ENCODE results near the gene FCAMR.

Gene FCAMR

GRCh38 chr1:206998816-206999215 is 28.6 kb upstream of the FCAMR start:
- DNase-seq (ENCODE audit: low read depth, low spot score), result no peak

GRCh38 chr1:206992790-206993189 is 22.5 kb upstream of the FCAMR start:
- DNase-seq (ENCODE audit: low read depth, low spot score), result no peak

DNA sequence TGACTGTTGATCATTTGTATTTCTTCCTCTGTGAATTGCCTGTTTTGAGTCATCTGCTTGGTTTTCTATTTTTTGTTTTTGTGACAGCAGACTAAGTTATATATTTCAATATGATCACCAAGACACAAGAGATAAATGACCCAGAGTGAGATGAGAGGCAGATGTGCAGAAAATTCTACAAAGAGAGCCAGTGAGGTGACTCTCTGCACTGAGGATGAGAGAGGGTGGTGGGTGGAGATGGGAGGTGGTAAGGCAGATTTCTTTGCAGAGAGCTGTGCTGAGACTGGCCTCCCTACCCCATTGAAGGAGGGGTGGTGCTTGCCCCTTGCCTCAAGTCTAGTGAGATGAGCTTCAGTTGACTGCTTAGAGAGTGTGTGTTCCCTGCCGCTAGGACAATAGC is 17.6 kb upstream of the FCAMR start:
- DNase-seq (ENCODE audit: low read depth, low spot score), result no peak

- no peak for DNase-seq (ENCODE audit: low read depth, low spot score)
These were observed 16.6 kb upstream of the FCAMR start for GRCh38 chr1:206986885-206987284.

- DNase-seq (ENCODE audit: low read depth, low spot score), result no peak
These were observed 16.1 kb upstream of the FCAMR start for GRCh38 chr1:206986402-206986801.

GRCh38 chr1:206985162-206985749 is 15.0 kb upstream of the FCAMR start:
- DNase-seq (ENCODE audit: low read depth, low spot score), result no peak

DNA sequence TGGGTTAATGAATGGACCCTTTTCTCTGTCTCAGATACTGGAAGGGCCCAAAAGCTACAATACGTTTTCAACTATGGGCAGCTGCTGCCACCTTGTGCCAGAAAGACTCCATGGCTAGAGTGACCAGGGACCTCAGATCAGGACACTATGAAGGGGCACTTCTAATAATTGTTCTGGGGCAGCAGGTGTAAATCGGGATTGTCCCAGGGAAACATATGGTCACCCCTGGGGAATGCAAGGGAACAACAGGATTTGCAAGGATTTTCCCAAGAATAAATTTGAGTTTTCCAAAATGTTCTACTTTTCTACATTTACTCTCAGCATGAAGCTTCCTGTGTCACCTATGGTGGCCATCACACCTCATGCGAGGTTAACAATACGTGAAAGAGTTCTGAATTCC is 12.0 kb upstream of the FCAMR start:
- DNase-seq (ENCODE audit: low read depth, low spot score), result no peak

DNA sequence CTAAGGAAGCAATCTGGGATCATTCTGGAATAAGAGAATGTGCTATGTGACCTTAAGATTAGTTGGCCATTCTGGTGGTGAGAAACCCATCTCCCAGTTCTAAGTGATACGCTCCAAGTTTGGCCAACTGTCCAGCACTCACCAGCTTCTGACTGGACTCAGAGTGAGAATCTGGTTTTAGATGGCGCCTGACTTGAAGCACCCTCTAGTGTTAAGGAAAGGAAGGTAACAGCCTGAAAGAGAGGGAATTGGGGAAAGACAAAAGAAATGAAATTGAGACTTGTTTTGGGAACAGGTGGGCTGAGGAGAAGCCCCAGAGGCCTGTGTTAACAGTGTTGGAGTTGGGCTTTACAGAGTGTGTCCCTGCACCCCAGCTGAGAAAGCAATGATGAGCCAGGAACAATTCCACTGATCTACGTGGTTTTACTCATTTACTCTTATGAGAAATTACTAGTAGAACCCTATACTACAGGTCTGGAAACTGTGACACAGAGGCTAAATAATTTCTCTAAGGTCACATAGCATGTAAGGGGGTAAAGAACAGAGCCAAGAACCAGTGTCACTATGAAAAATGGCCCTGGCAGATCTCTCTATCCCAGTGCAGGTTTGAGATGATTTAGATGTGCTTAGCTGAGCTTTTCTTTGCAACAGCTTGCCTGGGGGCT is 9.3 kb upstream of the FCAMR start:
- DNase-seq (ENCODE audit: low read depth, low spot score), result no peak

DNA sequence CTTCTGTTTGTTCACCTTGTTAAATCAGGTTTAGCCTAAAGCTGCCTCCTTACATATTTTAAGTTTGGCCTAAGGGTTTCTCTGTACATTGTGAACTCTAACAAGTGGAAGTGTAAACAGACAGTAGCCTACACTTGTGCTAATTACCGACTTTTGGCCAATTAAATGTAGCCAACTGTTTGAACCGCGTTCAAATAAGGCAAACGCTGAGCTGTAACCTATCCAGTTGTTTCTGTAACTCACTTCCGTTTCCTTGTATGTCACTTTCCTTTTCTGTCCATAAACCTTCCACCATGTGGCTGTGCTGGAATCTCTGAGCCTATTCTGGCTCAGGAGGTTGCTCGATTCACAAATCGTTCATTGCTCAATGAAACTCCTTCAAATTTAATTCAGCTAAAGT is 8.0 kb upstream of the FCAMR start:
- no peak for DNase-seq (ENCODE audit: low read depth, low spot score)

DNA sequence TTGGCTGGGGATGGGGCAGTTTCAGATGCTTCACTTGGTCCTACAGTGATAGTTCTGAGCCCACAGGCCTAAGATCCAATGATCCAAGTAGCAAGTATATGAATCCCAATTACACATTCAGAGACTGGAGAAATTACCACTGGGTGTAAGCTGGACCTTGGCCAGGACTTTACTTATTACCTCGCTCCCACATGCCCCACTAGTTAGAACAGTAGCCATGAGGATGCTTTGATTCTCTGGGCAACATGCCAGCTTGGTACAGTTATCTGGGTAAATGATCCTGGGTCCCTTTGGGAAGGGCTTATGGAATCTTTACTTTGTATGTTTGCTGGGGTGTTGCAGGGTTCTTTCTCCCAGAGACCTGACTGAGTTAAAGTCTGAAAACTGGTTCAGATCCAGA is 5.0 kb upstream of the FCAMR start:
- no peak for DNase-seq (ENCODE audit: low read depth, low spot score)

- DNase-seq (ENCODE audit: low read depth, low spot score), result no peak
These were observed 3.9 kb upstream of the FCAMR start for GRCh38 chr1:206974140-206974539.

DNA sequence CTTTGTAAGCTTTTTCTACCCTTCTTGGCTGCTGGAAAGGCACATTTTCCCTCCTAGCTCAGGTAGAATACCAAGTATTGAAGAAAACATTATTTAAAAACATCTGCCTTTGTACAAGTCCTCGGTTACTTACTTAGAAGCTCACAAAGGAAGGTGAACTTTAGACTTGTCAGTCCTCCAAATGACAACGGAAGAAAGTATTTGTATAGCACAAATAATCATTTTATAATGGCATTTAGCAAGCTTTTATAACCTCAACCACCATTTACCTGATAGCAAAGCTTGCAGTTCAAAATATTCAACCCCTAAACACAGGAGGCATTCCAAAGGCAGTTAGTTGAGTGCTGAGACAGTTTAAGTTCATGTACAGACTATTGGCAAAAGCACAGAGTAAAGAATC is 2.5 kb upstream of the FCAMR start:
- DNase-seq (ENCODE audit: low read depth, low spot score), result no peak

- DNase-seq (ENCODE audit: low read depth, low spot score), result no peak
These were observed 882 bp upstream of the FCAMR start for GRCh38 chr1:206971029-206971655.

DNA sequence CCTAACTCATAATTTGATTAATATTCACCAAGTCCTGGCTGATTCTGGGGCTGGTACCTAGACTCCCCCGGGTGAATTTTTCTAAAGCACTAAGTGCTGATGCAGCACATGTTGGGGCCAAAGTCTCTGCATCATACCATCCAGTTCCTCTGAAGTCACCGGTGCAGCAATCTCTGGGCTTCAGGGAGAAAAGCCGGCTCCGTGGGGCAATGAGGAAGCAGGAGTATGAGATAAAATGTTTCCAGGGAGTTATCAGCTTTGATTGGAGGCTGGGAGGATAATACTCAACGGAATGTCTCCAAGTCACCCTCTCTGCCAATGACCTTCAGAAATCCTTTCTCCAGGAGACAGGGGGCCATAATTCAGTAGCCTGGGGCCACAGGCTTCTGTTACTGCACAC is 1.2 kb downstream of the FCAMR start:
- DNase-seq (ENCODE audit: low read depth, low spot score), result no peak

GRCh38 chr1:206967096-206967849 is 3.0 kb downstream of the FCAMR start:
- DNase-seq (ENCODE audit: low read depth, low spot score), result no peak

GRCh38 chr1:206965781-206966180 is 4.5 kb downstream of the FCAMR start:
- DNase-seq (ENCODE audit: low read depth, low spot score), result no peak

- no peak for DNase-seq (ENCODE audit: low read depth, low spot score)
These were observed 6.5 kb downstream of the FCAMR start for GRCh38 chr1:206963740-206964139.

DNA sequence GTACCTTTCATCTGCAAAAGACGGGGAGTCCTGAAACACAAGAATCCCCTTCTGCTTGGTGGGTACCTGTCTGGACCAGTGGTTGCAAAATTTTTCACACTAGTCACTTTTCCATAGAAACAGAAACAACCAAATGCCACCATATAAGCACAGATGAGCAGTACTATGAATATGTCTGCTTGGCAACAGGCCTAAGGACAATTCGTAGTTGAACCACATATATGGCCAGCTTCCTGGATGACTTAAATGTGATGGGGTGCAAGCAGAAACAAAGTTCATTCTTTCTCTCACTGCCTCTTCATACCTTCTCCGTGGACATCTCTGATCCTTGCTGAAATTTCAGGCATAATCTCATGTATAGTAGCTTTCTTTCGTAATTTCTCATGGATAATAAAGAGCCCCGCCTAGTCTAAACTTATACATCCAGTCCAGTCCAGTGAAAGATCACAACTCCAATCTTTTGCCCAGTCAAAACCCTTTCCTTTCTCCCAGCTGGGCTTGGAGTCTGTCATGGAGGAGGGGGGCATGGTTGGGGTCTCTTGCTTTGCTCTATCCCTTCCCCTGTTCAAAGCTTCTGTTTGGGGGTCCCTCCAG is 7.0 kb downstream of the FCAMR start:
- no peak for DNase-seq (ENCODE audit: low read depth, low spot score)

DNA sequence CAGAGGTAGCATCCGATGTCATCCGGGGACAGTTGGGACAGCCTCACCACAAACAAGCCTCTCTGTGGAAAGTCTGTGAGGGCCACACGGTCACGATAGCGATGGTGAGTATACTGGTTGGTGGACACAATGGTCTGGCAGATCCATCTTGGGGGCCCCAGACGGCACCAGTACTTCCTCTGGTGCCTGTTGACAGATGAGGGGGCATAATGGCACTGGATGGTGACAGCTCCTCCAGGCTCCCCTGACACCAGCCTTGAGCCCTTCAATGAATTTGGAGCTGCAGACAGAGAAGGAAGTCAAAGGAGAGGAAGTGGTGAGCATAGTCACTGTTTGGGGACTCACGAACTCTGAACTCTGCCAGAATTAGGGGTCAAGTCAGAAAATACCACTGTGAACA is 8.0 kb downstream of the FCAMR start:
- DNase-seq (ENCODE audit: low read depth, low spot score), result no peak

DNA sequence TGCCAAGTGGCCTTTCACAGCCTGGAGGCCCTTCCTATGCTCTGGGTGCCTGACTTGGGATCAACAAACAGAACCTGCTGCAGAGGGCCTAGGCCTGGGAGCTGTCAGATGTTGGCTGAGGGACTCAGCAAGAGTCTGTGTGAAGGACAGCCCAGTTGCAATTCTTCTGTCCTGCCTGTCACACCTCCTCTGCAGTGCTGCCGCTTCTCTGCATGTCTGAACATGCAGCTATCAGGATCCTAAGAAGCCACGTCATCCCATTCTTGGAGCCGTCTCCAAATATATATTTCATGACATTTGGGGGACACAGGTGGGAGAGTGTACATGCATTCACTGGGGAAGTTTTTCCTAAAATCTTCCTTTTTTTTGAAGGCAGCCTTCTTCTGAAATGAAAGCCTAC is 8.6 kb downstream of the FCAMR start:
- no peak for DNase-seq (ENCODE audit: low read depth, low spot score)

GRCh38 chr1:206960676-206961386 is 9.4 kb downstream of the FCAMR start:
- DNase-seq (ENCODE audit: low read depth, low spot score), result no peak

- no peak for DNase-seq (ENCODE audit: low read depth, low spot score)
These were observed 12.1 kb downstream of the FCAMR start for GRCh38 chr1:206958144-206958543.

Measured in brain pericyte (primary cell).